ENCODE data around the gene PRRC2A. TPM values are rescaled to one million over a fixed set of nuclear protein-coding genes. Genes with fewer than 3 reads are reported as not detected.
"Not testable (repeated sequence)": the region's sequence is repeated elsewhere in the genome, so short reads cannot be mapped to it uniquely, and the experiment has no call there.

Gene PRRC2A
- total RNA-seq, 1 donor, result 68.0 TPM

- no peak for DNase-seq (ENCODE audit: low read depth)
- no peak for TF ChIP-seq CTCF (IDR thresholded peaks at IDR 0.05; ENCODE audit: insufficient read depth, low read length)
- H3K4me3 ChIP-seq (ENCODE audit: low read depth, low read length), result no peak overlapping the region
These were observed 33.8 kb upstream of the PRRC2A start for GRCh38 chr6:31586599-31587281.

- H3K4me3 ChIP-seq (ENCODE audit: low read depth, low read length), result no peak overlapping the region
- no peak for TF ChIP-seq CTCF (IDR thresholded peaks at IDR 0.05; ENCODE audit: insufficient read depth, low read length)
- DNase-seq (ENCODE audit: low read depth), result no peak
These were observed 32.4 kb upstream of the PRRC2A start for GRCh38 chr6:31587791-31588777.

GRCh38 chr6:31588871-31589650, 31.5 kb upstream of the PRRC2A start:
- no peak overlapping the region for H3K4me3 ChIP-seq (ENCODE audit: low read depth, low read length)
- TF ChIP-seq CTCF (IDR thresholded peaks at IDR 0.05; ENCODE audit: insufficient read depth, low read length), result no peak

GRCh38 chr6:31590691-31591090, 29.8 kb upstream of the PRRC2A start:
- H3K4me3 ChIP-seq (ENCODE audit: low read depth, low read length); DNase-seq (ENCODE audit: low read depth): not testable (repeated sequence)

More at GRCh38 chr6:31588871-31589650, 31.5 kb upstream of the PRRC2A start:
- DNase-seq (ENCODE audit: low read depth), result no peak

- no peak overlapping the region for H3K4me3 ChIP-seq (ENCODE audit: low read depth, low read length)
- no peak for DNase-seq (ENCODE audit: low read depth)
- TF ChIP-seq CTCF (IDR thresholded peaks at IDR 0.05; ENCODE audit: insufficient read depth, low read length), result no peak
These were observed 28.1 kb upstream of the PRRC2A start for GRCh38 chr6:31592396-31592771.

GRCh38 chr6:31597006-31597405, 23.5 kb upstream of the PRRC2A start:
- no peak for DNase-seq (ENCODE audit: low read depth)
- TF ChIP-seq CTCF (IDR thresholded peaks at IDR 0.05; ENCODE audit: insufficient read depth, low read length), result peak; percentile 34
- H3K4me3 ChIP-seq (ENCODE audit: low read depth, low read length), result no peak overlapping the region
